ENCODE results near the gene C3orf20.

- TF ChIP-seq GATA3 (IDR thresholded peaks at IDR 0.05; ENCODE audit: low read depth, low read length) (no peak), GATA2 (IDR thresholded peaks at IDR 0.05; ENCODE audit: low read depth, low read length) (no peak)
These were observed 139.5 kb downstream of the C3orf20 start for GRCh38 chr3:14814411-14814871.
